HG02798 (cell line): Measurements from ENCODE around the gene LTC4S.
"Not testable (repeated sequence)": the region's sequence is repeated elsewhere in the genome, so short reads cannot be mapped to it uniquely, and the experiment has no call there.

Source experiments
- ATAC-seq: cut with Tn5 transposase; IDR thresholded peaks from one replicate; pipeline ENCODE4 v1.9.1; 2021; ENCODE audit warnings: mild to moderate bottlenecking; ENCODE audit not compliant: unreplicated experiment, poor library complexity

LTC4S gene

DNA sequence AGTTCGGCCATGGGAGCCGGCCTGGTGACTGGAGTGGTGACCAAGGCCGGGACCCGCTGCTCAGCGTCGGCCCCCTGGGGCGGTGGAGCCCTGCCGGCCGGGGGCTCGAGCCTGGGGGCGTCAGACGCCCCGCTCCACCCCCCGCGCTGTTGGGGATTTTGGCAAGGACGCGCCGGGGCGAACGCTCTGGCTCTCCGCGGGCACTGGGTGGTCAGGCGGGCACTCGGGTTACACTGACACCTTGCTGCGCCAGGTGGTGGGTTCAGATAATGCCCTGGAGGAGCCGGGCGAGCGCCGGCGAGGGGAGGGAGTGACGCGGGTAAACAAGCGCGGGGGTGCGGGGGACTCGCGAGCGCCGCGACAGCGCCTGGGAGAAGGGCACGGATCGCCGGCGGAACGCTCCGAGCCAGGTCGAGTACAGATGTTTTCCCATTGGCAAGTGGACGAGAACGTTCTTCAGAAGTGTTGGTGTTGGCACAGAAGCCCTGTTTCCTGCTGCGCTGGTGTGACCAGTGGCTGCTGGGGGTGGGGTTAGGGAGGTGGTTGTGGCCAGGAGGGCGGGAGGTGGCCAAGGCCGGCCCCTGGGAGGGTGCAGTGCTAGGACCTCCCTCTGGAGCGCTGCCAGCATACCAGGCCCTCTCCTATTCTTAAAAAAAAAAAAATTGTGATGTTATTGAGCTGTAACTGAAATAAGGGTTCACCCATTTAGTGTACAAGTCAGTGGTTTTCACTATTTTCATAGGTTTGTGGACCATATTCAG lies 27.7 kb downstream of the LTC4S start:
- peak; percentile 40 for ATAC-seq

DNA sequence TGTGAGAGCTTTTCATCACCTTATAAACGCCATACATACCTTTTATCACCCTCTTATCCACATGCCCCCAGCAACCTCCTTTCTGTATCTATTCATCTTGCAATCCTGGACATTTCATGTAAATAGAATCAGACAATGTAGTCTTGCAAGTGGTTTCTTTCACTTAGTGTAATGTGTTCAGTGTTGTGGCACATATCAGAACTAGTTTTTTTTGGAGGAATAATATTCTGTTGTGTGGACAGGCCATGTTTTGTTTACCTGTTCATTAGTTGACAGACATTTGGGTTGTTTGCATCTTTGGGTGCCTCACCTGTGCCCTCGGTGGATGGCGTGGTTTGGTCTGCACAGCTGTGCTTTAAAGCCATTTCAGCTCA lies 28.3 kb downstream of the LTC4S start:
- ATAC-seq: no peak

DNA sequence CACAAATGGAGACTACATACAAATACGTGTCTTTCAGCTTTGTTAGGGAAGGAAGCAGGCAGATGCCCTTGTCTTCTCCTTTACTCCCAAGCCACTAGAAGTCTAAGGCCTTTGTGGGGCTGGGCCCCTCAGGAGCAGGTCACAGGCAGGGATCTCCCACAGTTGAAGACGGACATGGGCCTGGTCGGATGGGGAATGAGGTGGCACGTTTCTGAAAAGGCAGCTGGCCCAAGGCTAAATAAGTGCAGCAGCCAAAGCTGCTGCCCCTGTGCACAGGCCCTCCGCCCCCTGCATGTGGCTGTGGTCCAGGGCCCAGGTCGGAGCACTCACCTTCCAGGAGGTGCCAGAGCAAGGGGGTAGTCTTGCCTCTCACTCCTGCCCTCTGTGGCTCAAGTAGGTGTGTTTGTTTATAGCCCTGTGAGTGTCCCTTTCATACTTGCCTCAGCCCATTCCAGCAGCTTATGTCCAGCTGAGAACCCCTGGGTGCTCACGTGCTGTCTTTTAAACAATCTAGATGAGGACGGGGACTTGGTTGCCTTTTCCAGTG lies 28.7 kb downstream of the LTC4S start:
- no peak for ATAC-seq

DNA sequence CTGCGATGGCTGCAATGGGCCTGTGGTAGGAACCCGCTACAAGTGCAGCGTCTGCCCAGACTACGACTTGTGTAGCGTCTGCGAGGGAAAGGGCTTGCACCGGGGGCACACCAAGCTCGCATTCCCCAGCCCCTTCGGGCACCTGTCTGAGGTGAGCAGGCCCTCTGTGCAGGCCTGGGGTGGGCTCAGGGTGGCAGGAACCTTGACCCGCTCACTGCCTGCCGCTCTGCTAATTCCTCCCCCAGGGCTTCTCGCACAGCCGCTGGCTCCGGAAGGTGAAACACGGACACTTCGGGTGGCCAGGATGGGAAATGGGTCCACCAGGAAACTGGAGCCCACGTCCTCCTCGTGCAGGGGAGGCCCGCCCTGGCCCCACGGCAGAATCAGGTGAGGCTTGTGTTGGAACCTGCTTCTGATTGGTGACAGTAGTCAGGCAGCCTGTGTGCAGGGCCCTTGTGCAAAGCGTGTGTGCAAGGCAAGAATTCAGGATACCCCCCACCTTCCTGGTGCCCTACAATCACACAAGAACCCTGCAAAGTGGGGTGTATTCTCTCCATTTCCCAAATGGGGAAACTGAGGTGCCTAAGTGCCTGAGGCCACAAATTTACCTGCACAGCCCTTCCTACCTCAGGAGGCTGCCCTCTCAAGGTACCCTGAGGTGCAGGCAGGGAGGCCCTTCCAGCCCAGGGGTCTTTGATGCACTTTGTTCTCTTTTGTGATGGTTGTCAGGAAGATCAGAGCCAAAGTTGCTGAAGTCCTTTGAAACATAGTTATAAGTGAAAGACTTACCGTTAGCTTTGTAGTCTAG lies 30.4 kb downstream of the LTC4S start:
- no peak for ATAC-seq

DNA sequence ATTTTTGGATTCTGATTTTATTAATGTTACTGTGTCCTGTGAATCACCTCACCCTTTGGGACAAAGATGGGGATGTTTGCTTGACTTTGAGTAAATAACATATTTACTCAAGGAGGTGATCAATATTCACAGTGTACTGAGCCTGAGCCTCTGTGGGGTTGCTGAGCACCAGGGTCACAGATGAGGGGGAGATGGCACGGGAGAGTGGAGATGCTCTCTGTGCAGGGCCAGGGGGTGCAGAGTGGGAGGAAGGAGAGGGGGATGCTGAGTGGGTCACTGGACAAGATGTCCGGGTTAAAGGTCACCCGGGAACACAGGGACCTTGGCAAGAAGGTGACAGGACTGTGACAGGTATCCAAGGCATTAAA lies 30.9 kb downstream of the LTC4S start:
- ATAC-seq: no peak

DNA sequence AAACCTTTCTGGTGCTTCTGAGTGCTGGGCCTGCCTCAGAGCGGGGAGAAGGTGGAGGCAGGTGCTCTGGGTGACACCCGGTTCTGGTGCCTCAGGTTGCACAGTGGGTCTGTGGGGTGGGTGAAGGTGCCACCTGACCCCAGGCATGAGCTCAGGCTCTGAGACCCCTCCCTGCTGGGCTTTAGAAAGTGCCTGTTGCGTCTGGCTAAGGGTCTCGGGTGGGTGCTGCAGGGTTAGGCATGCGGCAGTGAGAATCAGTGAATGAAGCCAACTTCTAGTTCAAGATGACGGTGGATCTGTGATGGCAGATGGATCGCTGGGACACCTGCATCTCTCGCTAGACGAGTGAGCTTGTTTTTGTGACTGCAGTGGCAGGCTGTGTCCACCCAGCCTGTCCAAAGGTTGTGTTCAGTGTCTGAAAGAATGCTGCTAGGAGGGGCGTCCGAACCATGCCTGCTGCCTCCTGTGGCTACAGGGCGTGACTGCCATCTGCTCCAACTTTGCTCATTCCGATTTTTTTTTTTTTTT lies 31.9 kb downstream of the LTC4S start:
- no peak for ATAC-seq

DNA sequence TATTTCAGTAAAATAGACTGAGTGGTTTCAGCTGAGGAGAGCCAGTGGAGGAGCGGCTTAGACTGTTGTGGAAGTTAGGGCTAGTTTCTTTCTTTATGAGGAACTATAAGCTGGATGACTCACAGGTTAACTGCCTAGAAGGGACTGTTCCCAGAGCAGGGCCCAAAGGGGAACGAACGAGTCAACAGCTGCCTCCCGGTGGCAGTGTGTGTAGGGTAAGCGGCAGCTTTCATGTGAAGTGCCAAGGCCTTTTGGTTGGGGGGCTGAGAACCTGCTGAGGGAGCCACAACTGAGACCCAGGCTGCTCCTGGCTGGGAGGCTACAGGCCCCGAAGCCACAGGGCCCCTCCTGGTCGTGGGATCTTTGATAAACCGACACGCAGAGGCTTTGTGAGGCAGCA lies 33.9 kb downstream of the LTC4S start:
- no peak for ATAC-seq

DNA sequence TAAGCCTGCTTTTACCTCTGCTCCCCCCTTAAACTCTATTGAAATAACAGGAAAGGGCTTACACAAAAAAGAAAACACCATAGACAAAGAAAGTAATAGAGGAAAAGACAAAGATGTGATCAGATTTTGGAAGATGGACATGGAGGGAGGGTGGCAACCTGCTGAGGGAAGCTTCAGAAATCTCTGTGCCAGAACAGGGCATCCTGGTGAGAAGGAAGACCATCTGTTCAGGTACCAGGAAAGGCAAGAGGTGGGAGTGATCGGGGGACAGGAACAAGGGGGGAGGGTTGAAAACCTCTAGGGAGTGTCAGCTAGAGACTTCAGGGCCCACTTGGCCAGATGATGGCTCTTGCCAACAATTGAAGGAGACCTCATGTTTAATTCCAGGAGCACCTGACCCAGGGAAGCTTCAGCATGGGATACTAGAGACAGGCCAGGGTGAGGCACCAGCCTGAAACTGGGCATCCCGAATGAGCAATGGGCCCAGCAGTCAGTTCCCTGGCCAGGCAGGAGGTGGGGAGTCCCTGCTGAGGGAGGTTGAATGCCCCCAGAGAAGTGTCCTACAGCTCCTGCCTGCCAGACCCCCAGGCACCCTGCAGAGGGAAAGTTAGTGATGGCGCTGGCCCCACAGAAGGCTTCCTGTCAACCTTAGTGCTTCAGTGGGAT lies 35.1 kb downstream of the LTC4S start:
- no peak for ATAC-seq

DNA sequence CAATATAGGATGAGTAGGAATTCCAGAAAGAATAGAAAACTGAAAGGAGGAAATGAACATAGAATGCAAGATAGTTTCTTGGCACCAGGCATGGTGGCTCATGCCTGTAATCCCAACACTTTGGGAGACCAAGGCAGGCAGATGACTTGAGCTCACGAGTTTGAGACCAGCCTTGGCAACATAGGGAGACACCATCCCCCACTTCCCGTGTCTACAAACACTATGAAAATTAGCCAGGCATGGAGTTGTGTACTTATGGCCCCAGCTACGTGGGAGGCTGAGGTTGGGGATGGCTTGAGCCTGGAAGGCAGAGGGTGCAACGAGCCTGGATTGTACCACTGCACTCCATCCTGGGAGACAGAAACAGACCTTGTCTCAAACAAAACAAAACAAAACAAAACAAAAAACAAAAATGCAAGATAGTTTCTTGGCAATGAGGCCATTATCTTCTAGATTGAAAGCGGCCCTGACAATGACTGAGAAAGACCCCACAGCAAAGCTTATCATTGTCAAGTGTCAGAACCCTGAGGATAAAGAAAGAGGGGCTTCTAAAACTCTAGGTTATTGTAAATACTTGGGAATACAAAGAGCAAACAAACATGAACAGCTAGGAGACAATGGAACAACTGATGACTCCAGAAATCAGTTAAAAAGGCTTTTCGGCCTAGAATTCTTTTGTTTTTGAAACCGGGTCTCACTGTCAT lies 36.1 kb downstream of the LTC4S start:
- ATAC-seq: no peak

DNA sequence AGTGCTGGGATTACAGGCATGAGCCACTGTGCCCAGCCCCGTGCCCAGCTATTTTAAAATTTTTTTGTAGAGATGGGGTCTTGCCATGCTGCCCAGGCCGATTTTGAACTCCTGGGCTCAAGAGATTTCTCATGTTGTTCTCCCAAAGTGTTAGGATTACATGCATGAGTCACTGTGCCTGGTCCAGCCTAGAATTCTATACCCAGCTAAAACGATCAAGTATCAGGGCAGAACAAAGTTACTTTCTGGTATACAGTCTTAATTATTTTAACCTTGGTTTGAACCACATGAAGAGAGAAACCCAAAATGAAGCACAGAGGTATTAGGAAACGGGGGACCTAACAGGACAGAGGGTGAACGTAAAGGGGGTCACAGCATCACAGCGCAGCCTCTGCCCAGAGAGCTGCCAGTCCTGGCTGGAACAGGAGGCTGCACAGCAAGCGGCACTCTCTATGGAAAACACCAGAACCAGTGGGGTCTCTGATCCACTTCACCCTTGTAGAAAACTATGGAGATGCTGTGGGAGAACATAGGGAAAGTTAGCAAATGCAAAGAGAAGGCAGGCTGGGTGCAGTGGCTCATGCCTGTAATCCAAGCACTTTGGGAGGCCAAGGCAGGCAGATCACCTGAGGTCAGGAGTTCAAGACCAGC lies 37.2 kb downstream of the LTC4S start:
- ATAC-seq: no peak

DNA sequence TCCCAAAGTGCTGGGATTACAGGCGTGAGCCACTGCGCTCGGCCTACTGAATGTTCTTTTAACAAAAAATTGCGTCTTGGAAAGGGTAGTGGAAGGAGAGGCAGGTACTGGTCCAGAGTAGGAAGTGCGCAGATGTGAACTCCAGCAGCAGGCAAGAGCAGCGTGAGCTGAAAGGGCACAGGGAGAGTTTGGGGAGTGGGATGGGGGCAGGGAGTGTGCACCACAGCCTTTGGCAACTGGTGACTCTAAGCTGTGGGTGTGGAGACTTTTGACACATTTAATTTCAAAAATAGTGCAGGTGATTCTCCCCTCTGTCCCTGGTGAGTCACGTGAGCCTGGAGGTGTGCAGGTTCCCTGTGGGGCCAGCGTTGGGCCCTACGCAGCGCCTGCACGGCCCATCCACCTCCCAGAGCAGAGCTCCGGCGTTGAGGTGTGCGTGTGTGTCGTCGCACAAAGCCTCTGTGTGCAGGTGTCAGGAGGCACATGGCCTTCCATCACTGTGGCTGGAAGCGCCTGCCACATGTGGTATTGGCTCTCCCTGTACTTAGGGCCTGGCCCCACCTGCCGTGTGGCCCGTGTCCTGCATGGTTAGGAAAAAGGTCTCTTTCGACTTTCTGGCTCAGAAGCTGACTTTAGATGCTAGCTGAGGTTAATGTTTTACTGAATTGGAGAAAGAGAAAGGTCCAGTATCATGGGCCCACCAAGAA lies 38.4 kb downstream of the LTC4S start:
- no peak for ATAC-seq

DNA sequence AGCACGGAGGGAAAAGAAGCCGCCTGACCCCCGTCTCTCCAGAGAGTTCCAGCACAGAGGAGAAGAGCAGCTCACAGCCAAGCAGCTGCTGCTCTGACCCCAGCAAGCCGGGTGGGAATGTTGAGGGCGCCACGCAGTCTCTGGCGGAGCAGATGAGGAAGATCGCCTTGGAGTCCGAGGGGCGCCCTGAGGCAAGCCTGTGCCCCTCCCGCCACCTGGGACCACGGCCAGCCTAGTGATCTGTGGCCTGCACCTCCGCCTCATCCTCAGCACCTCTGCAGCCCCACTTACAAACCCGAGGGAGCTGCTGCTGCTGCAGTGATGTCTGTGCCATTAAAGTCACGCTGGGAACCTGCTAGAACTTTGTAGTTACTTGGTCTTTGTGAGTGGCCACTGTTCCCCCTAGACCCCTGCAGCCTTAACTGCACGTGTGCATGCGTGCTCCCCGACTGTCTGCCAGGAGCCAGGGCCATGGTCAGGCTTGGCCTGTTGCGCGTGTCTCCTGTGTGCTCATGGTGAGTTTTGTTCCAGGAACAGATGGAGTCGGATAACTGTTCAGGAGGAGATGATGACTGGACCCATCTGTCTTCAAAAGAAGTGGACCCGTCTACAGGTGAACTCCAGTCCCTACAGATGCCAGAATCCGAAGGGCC lies 39.4 kb downstream of the LTC4S start:
- ATAC-seq: no peak

DNA sequence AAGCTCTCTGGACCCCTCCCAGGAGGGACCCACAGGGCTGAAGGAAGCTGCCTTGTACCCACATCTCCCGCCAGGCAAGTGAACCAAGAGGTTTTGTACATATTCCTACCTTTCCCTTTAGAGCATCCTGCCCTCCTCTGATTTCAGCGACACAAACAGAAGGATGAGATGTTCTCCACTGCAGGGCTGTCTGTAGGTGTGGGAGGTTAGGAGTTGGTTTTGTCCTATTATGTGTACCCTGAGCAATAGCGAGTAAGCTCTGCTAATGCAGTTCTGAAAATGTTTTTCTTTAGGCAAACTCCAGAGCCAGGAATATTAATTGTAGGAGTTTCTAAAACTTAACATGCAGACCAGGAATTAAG lies 39.9 kb downstream of the LTC4S start:
- no peak for ATAC-seq

DNA sequence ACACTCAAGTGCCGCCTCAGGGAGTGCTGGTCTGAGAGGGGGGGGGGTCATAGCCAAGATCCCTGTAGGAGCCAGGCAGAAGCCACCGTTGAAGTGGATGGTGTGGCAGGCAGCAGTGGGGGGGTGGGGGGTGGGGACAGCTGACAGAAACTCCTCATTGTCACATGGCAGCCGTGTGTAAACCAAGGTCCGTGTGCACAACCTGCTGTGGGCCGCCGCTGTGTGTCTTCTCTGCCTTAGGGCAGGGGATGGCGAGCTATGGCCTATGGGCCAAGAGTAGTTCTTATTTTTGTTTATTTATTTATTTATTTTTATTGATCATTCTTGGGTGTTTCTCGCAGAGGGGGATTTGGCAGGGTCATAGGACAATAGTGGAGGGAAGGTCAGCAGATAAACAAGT lies 40.3 kb downstream of the LTC4S start:
- ATAC-seq: no peak

DNA sequence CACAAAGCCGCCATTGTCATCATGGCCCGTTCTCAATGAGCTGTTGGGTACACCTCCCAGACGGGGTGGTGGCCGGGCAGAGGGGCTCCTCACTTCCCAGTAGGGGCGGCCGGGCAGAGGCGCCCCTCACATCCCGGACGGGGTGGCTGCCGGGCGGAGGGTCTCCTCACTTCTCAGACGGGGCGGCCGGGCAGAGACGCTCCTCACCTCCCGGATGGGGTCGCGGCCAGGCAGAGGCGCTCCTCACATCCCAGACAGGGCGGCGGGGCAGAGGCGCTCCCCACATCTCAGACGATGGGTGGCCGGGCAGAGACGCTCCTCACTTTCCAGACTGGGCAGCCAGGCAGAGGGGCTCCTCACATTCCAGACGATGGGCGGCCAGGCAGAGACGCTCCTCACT lies 41.1 kb downstream of the LTC4S start:
- not testable (repeated sequence) for ATAC-seq

DNA sequence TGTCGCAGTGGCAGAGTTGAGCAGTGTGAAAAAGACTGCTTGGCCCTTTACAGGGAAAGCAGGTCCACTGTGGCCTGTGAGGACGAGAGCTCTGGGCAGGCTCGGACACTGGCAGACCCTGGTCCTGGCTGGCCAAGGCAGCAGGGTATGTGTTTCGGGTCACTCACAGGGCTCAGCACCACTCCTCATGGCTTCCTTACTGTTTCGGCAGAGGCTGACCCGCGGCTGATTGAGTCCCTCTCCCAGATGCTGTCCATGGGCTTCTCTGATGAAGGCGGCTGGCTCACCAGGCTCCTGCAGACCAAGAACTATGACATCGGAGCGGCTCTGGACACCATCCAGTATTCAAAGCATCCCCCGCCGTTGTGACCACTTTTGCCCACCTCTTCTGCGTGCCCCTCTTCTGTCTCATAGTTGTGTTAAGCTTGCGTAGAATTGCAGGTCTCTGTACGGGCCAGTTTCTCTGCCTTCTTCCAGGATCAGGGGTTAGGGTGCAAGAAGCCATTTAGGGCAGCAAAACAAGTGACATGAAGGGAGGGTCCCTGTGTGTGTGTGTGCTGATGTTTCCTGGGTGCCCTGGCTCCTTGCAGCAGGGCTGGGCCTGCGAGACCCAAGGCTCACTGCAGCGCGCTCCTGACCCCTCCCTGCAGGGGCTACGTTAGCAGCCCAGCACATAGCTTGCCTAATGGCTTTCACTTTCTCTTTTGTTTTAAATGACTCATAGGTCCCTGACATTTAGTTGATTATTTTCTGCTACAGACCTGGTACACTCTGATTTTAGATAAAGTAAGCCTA lies 42.6 kb downstream of the LTC4S start:
- no peak for ATAC-seq

DNA sequence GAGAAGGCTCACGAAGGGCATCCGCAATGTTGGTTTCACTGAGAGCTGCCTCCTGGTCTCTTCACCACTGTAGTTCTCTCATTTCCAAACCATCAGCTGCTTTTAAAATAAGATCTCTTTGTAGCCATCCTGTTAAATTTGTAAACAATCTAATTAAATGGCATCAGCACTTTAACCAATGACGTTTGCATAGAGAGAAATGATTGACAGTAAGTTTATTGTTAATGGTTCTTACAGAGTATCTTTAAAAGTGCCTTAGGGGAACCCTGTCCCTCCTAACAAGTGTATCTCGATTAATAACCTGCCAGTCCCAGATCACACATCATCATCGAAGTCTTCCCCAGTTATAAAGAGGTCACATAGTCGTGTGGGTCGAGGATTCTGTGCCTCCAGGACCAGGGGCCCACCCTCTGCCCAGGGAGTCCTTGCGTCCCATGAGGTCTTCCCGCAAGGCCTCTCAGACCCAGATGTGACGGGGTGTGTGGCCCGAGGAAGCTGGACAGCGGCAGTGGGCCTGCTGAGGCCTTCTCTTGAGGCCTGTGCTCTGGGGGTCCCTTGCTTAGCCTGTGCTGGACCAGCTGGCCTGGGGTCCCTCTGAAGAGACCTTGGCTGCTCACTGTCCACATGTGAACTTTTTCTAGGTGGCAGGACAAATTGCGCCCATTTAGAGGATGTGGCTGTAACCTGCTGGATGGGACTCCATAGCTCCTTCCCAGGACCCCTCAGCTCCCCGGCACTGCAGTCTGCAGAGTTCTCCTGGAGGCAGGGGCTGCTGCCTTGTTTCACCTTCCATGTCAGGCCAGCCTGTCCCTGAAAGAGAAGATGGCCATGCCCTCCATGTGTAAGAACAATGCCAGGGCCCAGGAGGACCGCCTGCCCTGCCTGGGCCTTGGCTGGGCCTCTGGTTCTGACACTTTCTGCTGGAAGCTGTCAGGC lies 43.6 kb downstream of the LTC4S start:
- no peak for ATAC-seq
